AG10803 (cell line): ENCODE measurements around the gene SDHA.
"Not testable (repeated sequence)": the region's sequence is repeated elsewhere in the genome, so short reads cannot be mapped to it uniquely, and the experiment has no call there.

Experiments used
- DNase-seq: peaks from one replicate; pipeline ENCODE4 v3.0.0; 2010; ENCODE audit warnings: low read depth
- H3K4me3 ChIP-seq: 2 replicates; pipeline ENCODE4 v1.5.1; 2011; ENCODE audit warnings: mild to moderate bottlenecking, low read length, control low read depth
- TF ChIP-seq, protein P1 (sequence below): conservative IDR thresholded peaks from 2 replicates; pipeline ENCODE4 v1.5.1; 2011; ENCODE audit warnings: mild to moderate bottlenecking, low read length, control low read depth, inconsistent platforms

The SDHA gene

DNA sequence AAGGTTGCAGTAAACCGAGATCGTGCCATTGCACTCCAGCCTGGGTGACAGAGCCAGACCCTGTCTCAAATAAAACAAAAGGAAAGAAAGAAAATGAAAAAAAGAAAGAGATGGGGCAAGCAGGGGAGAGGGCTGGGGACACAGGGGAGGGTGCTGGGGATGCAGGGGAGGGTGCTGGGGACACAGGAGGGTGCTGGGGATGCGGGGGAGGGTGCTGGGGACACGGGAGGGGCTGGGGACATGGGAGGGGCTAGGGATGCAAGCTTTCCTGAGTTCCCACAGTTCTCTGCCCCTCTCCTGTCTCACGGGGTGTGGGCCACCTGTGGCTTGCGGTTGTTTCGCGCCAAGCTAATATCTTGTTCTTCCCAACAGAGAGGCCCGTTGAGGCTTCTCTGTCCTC, 60.5 kb downstream of the SDHA start:
- H3K4me3 ChIP-seq = no peak overlapping the region
- TF ChIP-seq, protein P1, sequence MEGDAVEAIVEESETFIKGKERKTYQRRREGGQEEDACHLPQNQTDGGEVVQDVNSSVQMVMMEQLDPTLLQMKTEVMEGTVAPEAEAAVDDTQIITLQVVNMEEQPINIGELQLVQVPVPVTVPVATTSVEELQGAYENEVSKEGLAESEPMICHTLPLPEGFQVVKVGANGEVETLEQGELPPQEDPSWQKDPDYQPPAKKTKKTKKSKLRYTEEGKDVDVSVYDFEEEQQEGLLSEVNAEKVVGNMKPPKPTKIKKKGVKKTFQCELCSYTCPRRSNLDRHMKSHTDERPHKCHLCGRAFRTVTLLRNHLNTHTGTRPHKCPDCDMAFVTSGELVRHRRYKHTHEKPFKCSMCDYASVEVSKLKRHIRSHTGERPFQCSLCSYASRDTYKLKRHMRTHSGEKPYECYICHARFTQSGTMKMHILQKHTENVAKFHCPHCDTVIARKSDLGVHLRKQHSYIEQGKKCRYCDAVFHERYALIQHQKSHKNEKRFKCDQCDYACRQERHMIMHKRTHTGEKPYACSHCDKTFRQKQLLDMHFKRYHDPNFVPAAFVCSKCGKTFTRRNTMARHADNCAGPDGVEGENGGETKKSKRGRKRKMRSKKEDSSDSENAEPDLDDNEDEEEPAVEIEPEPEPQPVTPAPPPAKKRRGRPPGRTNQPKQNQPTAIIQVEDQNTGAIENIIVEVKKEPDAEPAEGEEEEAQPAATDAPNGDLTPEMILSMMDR = no peak
- DNase-seq = no peak

DNA sequence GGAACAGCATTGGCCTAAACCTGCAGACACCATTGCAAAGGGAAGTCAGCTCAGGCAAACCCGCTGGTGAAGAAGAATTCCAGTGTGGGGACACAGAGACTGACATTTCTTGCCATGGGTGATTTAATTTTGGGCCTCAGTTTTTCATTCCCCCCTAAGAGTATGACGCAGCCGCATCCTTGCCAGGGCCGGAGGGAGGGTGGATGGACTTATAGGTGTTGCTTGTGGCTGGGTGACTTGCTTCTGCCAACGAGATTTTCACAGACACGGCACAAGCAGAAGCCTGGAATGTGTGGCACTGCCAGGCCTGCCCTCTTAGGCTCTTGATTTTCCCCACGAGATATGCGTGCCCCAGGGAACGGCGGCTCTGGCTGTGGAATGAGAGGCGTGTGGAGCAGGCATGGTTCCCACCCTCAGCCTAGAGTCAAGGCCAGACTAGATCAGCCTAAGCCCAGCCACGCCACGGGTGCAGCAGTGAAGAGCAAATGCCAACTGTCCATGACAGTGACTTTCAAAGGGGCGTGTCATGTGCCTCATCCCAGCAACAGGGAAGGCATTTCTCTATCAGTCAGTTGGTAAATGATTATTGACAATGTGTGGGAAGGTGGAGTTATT, 61.0 kb downstream of the SDHA start:
- DNase-seq, H3K4me3 ChIP-seq: not testable (repeated sequence)

DNA sequence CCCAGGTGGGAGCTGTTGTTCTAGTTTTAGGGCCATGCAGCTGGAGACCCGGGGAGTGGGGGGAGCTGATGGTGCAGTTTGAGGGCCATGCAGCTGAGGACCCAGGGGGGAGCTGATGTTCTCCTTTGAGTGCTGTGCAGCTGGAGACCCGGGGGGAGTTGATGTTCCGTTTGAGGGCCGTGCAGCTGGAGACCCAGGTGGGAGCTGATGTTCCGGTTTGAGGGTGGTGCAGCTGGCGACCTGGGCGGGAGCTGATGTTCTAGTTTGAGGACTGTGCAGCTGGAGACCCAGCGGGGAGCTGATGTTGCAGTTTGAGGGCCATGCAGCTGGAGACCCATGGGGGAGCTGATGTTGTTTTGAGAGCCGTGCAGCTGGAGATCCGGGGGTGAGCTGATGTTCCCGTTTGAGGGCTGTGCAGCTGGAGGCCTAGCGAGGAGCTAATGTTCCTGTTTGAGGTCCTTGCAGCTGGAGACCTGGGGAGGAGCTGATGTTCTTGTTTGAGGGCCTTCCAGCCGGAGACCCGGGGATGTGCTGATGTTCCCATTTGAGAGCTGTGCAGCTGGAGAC, 68.0 kb downstream of the SDHA start:
- no peak overlapping the region for H3K4me3 ChIP-seq
- DNase-seq = no peak
- TF ChIP-seq, protein P1 = no peak

DNA sequence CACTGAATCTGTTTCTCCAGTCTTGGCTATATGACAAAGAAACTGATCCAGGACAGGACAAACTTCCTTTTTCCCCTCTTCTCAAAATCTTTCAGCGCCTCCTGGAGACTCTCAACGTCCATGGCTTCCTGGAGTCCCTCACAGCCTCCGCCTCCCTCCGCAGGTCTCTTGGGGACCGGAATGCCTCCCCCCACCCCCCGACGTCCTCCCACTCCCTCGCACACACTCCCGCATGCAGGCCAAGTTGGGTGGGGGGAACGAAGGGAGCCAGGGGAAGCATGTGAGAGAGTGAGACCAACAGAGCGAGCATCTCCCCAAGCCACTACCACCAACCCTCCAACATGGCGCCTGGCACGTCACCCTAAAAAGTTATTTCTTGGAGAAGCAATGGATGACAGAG, 72.1 kb downstream of the SDHA start:
- DNase-seq, H3K4me3 ChIP-seq: not testable (repeated sequence)

DNA sequence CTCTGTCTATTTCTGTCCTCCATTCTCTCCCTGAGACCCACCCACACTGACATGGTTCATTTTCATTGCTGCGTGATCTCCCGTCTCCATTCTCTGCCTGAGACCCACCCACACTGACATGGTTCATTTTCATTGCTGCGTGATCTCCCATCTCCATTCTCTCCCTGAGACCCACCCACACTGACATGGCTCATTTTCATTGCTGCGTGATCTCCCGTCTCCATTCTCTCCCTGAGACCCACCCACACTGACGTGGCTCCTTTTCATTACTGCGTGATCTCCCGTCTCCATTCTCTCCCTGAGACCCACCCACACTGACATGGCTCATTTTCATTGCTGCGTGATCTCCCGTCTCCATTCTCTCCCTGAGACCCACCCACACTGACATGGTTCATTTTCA, 73.2 kb downstream of the SDHA start:
- DNase-seq, H3K4me3 ChIP-seq: not testable (repeated sequence)

DNA sequence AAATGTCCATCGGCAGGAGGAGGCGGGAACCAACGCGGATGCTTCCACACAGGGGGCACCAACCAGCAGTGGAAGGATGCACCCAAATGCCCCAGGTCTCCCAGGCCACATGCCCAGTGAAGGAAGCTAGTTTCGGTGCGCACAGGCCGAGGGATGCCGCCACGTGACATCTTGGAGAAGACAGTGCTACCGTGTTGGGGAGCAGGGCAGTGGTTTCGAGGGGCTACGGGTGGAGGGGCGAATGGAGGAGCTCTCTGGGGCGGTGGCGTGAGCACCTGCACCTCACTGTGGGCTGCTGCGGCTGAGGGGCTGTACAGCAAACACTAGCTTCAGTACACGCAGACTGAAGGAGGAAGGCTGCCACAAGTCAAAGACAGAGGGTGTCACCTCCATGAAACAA, 76.7 kb downstream of the SDHA start:
- DNase-seq, H3K4me3 ChIP-seq: not testable (repeated sequence)

DNA sequence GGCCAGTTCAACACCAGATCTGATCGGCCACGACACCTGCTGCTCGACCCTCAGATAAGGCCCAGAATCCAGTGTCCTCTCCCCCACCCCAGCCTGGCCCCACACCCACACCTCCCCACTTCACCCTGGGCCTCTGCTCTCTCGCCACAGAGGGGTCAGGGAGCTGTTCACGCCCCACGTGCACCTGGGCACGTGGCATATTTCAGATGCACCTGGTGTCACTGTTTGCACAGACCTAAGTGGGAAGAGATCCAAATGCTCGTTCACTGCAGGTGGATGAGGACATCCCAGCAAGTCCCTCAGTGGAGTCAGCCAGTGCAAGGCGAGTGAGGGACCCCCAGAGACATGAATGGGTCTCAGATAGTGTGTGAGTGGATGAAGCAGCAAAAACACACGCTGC, 78.1 kb downstream of the SDHA start:
- DNase-seq, H3K4me3 ChIP-seq: not testable (repeated sequence)

DNA sequence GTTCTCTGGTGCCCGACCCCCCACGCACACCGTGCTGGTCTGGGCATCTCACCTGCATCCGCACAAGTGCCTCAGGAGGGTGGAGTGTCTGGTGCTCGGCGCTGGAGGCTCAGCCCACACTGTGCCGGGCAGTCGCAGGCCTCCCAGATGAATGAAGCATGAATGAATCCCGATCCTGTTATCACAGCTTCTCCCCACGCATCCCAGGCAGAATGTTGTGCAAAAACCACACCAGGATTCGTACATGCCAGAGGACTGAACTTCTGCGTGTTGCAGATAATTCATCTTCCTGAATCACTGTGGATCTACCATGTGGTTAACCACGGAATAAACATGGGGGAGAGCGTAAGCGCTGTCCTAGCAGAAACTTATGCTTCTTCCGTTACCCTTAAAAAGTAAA, 78.8 kb downstream of the SDHA start:
- DNase-seq = peak; percentile 70
- not testable (repeated sequence) for H3K4me3 ChIP-seq

DNA sequence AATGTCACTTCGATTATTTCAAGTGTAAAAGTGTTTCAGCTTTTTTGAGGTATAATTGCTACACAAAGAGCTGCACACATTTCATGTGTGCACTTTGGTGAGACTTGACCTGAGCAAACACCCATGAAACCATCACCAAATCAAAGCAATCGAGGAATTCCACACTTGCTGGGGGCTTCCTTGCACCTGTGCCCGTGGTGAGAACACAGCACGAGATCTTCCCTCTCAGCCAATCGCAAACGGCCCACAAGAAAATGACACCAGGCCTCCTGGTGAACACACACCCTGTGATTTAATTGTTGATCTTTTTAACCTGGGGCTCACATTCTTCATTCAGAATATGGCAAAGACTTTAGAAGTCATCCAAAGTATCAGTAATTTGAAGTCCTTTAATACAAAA, 79.3 kb downstream of the SDHA start:
- DNase-seq, H3K4me3 ChIP-seq: not testable (repeated sequence)

DNA sequence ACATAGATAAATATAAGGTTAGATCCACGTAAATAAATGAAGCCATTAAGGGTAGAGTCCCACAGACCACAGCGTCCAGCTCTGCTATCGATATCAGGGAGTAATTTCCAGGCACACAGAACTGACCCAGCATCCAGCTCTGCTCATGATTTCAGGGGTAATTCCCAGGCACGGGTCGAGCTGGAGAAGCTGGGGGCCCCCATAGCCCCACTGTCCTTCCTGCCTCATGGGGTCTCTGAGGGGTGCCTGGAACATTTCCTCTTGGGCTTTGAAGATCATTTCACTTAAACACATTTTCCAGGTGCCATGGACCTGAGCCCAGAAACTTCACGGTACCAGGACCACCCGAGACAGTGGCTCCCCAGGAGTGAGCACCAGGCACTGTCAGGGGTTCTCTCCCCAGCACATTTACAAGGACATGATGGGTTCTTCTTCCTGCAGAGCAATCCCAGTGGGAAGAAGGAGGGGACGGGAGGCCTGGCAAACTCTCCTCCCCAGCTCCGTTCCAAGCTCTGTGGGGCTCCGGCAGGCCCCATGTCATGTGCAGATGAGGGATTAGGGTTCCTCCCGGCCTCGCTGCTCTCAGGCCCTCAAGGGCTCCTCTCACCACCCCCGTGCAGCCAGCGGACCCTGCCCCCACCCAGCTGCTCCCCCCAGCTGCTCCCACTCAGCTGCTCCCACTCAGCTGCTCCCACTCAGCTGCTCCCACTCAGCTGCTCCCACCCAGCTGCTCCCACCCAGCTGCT, 80.0 kb downstream of the SDHA start:
- DNase-seq, H3K4me3 ChIP-seq: not testable (repeated sequence)

DNA sequence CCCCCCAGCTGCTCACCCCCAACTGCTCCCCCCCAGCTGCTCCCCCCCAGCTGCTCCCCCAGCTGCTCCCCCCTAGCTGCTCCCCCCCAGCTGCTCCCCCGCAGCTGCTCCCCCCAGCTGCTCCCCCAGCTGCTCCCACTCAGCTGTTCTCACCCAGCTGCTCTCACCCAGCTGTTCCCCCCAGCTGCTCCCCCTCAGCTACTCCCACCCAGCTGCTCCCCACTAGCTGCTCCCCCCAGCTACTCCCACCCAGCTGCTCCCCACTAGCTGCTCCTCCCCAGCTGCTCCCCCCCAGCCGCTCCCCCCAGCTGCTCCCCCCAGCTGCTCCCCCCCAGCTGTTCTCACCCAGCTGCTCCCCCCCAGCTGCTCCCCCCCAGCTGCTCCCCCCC, 80.6 kb downstream of the SDHA start:
- no peak overlapping the region for H3K4me3 ChIP-seq
- DNase-seq = no peak
- TF ChIP-seq, protein P1 = no peak

DNA sequence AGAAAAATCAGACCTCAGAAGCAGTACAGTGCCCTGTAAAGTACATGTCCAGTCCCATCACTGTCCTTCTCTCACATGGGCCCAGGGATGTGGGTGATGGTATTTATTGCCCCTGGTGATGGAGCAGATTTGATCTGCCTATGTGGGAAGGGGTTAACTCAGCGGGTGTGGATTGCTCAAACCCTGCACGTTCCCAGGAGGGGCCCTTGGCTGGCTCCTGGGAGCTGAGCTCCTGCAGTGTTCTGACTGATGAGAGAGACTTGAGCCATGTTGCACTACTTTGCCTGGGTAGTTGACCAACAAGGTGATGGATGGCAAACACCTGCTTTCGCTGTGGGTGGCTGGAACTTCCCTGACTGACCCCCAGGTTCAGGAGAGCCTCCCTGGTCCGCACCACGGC, 81.8 kb downstream of the SDHA start:
- DNase-seq, H3K4me3 ChIP-seq: not testable (repeated sequence)

DNA sequence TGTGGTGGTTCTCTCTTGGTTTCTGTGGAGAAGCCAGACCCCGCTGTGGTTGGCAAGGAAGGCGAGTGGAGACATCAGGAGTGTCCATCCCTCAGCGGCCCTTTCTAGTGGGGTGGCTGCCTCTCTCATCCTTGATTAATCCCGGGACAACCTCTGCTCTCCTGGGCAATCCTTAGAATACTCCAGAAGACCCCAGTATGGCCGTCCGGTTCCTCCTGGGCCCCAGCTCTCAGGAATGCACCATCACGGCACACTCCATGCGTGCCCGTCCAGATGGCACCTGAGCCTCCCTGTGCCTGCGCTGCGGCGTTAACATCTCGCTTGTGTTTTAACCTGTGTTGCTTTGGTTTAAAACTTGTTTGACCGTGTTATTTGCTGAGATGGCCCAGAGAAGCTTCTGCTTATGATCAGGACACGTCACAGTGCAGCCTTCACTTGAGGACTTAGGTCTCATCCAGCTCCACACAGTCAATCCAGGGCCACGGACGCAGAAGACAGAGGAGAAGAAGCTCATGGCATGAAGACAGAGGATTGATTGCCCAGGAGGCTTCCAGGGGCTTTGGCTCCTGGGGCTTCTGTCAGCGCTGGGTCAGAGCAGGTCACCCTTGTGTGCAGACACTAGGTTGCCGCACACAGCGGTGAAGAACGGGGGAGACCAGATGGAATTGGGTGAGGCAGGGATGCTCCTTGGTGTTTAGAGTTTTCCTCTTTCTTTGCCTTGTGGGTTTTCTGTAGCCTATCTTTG, 82.7 kb downstream of the SDHA start:
- not testable (repeated sequence) for DNase-seq

DNA sequence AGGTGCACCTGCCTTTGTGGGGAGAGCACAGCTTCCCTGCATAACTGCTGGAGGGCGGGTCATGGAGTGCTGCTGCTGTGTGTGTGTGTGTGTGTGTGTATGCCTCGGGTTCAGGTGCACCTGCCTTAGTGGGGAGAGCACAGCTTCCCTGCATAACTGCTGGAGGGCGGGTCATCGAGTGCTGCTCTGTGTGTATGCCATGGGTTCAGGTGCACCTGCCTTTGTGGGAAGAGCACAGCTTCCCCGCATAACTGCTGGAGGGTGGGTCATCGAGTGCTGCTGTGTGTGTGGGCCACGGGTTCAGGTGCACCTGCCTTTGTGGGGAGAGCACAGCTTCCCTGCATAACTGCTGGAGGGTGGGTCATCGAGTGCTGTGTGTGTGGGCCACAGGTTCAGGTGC, 84.3 kb downstream of the SDHA start:
- not testable (repeated sequence) for H3K4me3 ChIP-seq, DNase-seq

More for the DNA sequence above, 82.7 kb downstream of the SDHA start:
- not testable (repeated sequence) for H3K4me3 ChIP-seq
